ENCODE data around the gene UBE2H. TPM values are rescaled to one million over a fixed set of nuclear protein-coding genes. Genes with fewer than 3 reads are reported as not detected.
"Not testable (repeated sequence)": the region's sequence is repeated elsewhere in the genome, so short reads cannot be mapped to it uniquely, and the experiment has no call there.

The UBE2H gene
- total RNA-seq, 1 experiment from 2014 or later = 41.1 TPM

- no peak for DNase-seq (ENCODE audit: low read depth)
Observed at GRCh38 chr7:129874722-129875121, 78.0 kb downstream of the UBE2H start.

- DNase-seq (ENCODE audit: low read depth) = no peak
Observed at GRCh38 chr7:129872054-129872453, 80.7 kb downstream of the UBE2H start.

- DNase-seq (ENCODE audit: low read depth) = no peak
Observed at GRCh38 chr7:129870668-129871067, 82.1 kb downstream of the UBE2H start.

GRCh38 chr7:129866251-129866650, 86.5 kb downstream of the UBE2H start:
- DNase-seq (ENCODE audit: low read depth) = no peak

DNA sequence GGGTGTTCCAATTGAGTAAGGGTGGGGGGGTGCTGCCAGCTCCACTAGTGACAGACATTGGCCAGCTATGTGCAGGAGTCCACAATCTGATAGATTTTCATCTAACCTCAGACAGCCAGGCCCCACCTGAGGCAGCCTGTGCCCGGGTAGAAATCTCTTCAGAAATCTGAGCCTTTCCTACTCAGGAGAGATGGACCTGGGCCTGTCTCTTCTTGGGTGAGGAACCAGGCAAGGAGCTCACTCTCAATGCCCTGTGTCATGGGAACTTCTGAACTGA, 86.9 kb downstream of the UBE2H start:
- DNase-seq (ENCODE audit: low read depth) = no peak

DNA sequence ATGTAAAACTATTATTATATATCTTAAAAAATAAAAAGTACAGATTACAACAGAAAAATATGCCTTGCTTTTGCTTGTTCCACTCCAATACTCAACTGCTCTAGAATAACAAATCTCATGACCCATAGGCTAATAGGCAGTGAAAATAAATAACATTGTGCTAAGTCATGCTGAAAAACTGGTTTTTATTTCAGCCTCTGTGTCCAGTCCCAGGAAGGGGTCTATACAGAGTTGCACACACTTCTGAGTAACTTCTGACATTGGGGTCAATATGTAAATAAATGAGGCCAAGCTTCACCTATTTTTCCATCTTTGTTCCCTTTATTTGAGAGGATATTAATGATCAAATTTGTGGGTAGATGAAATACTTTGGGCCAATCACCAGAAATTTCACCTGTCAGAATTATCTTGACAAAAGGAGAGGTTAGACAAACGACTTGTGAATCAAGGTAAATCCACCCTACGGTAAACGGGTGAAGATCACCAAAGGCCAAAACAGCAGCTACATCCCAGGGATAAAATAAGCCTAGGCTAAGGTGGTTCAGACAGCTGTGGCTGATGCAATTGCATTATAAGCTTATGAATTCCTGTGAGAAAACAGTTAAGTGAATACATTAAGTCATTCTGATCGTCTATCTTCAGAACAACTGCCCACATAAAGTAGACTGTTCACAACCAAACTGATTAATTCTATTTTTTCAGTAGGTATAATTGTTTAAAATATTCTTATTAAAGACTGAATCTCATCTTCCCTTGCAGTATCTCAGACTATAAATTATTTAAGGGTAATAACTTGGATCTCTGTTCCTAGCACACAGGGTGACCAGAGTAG, 87.5 kb downstream of the UBE2H start:
- no peak for DNase-seq (ENCODE audit: low read depth)

GRCh38 chr7:129864676-129865075, 88.1 kb downstream of the UBE2H start:
- DNase-seq (ENCODE audit: low read depth) = not testable (repeated sequence)

DNA sequence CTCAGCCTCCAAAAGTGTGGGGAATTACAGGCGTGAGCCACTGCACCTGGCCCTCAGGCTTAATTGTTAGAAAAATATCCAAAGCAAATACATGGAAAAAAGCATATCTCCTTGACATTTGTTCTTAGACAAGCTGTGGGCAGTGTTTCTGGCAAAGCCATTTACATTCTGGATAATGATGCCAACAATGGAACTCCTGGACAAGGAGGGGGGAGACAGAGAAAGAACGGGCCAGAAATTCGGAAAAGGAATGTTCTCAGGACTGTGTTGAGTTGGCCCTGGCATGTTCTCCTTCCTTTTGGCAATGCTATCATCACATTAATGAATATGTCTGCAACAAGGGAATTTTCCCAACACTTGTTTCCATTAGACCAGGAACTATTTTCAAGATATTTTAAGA, 88.7 kb downstream of the UBE2H start:
- no peak for DNase-seq (ENCODE audit: low read depth)

DNA sequence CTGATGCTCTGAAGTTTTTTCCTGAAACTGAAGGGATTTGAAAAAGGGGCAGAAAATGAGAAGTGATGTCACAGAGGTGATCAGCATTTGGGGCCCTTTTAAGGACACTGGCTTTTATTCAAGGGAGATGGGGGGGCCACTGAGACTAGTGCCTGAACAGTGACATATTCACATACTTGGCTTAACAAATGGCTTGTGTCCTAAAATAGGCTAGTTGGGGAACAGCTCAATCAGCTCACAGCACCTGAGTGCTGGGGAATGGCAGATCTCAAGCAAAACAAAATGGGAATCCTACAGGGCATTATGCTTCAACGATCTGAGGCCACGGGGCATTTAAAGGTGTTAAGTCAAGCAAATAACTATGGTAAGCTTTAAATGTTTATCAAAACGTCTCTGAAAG, 90.1 kb downstream of the UBE2H start:
- DNase-seq (ENCODE audit: low read depth) = no peak

DNA sequence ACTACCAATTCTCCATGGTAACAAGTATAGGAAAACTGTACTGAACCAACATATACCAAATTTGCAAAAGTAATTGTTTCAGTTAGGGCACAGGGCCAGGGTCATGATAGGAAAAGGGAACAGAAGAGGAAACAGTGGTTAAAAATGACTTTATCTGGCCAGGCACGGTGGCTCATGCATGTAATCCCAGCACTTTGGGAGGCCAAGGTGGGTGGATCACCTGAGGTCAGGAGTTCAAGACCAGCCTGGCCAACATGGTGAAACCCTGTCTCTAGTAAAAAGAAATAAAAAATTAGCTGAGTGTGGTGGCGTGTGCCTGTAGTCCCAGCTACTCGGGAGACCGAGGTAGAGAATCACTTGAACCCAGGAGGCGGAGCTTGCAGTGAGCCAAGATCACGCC, 92.0 kb downstream of the UBE2H start:
- not testable (repeated sequence) for DNase-seq (ENCODE audit: low read depth)

- no peak for DNase-seq (ENCODE audit: low read depth)
Observed at GRCh38 chr7:129859183-129859582, 93.6 kb downstream of the UBE2H start.

GRCh38 chr7:129858490-129858889, 94.3 kb downstream of the UBE2H start:
- DNase-seq (ENCODE audit: low read depth) = no peak

DNA sequence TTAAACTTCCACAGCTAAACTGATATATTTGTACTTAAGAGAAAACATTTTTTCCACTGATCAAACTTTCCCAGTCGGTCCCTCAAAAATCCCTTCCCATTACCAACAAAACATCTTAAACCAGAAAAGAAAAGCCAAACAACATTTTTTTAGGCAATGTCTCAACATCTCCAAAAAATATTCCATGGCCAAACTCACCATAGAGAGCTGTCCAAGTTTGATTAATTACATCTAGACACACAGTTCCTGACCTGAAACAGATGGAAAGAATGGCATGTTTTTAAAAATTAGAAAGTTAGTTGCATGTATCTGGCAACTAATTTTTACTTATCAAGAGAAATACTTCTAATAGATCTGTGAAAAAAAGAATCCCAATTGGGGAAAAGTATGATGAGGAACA, 95.4 kb downstream of the UBE2H start:
- DNase-seq (ENCODE audit: low read depth) = no peak

GRCh38 chr7:129855935-129856717, 96.6 kb downstream of the UBE2H start:
- no peak for DNase-seq (ENCODE audit: low read depth)

DNA sequence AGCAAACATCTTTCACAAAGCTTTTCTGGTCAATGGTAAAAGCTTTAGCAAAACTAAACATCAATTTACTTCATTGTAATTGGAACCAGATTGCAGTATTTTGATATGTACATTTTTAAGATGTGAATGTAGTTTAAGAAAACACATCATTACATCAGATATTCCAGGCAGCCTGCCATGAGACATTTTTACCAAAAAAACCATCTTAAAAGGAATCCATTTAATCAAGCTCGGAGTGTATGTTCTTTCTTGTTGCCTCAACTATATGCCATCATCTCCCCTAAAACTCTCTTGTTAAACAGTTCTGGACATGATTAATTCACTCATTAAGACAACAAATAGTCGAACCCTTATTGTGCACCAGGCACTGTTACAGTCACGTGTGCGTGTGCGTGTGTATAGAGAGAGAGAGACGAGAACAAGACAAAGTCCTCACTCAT, 97.5 kb downstream of the UBE2H start:
- peak; percentile 62 for DNase-seq (ENCODE audit: low read depth)

DNA sequence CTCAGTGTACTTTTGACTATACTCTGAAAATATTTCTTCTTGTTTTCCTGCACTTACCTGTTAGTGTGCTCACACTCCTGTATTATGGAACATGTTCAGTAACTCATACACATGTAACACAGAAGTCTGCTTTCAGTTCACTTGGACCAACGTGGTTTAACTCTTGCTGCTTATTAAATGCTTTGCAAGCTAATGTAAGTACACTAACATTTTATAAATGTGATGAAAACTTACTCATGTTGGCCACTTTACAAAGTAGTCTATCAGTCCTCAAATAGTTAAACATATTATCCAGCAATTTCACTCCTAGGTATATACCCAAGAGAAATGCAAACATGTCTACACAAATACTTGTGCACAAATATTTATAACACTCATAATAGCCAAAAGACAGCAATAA, 98.4 kb downstream of the UBE2H start:
- no peak for DNase-seq (ENCODE audit: low read depth)

- peak; percentile 73 for DNase-seq (ENCODE audit: low read depth)
Observed at GRCh38 chr7:129853661-129854268, 99.0 kb downstream of the UBE2H start.

DNA sequence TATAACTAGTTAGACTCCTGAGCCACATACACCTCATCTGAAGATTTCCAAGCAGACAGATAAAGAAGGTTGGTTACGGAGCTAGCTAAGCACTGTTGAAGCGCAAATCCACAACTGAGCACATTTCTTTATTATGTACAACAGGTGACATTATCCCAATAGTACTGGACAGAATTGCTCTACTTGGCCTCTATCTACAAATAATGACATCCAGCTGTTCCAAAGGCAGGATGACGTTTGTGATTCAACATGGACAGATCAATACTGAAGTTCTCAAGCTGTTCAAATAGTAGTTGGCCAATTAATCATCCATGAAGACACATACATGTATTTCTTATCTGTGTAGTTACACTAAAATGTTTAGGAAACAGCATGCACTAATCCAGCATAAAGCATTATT, 101.0 kb downstream of the UBE2H start:
- no peak for DNase-seq (ENCODE audit: low read depth)

- no peak for DNase-seq (ENCODE audit: low read depth)
Observed at GRCh38 chr7:129851174-129851573, 101.6 kb downstream of the UBE2H start.

- no peak for DNase-seq (ENCODE audit: low read depth)
Observed at GRCh38 chr7:129848436-129848835, 104.3 kb downstream of the UBE2H start.

DNA sequence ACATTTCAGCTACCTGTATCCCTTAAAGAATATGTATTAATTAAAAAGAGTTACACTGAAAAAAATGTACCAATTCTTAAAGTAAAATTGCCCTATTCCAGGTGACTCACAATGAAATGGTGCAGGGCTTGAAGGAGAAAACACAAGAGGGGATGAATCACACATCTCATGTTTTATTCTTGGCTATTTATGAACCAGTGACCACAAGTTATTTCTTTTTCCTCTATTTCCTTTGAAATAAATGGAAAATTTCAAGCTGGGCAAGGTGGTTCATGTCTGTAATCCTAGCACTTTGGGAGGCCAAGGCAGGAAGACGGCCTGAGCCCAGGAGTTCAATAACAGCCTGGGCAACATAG, 106.8 kb downstream of the UBE2H start:
- peak; percentile 84 for DNase-seq (ENCODE audit: low read depth)

GRCh38 chr7:129845178-129845971, 107.4 kb downstream of the UBE2H start:
- DNase-seq (ENCODE audit: low read depth) = peak; percentile 92

Measured in RPMI7951 (cell line).